Jurkat, Clone E6-1 (cell line): Measurements from ENCODE around the gene DIABLO.

Source experiments
- DNase-seq: peaks from one replicate; pipeline ENCODE4 v3.0.0-alpha.2; 2011; ENCODE audit warnings: low read depth, low spot score
- H3K4me3 ChIP-seq: 2 replicates; pipeline ENCODE4 v1.5.1; 2011; ENCODE audit warnings: mild to moderate bottlenecking, low read length, control low read depth, moderate library complexity

Gene DIABLO

GRCh38 chr12:122166422-122167349, 59.2 kb downstream of the DIABLO start:
- no peak for DNase-seq
- H3K4me3 ChIP-seq, result no peak overlapping the region

GRCh38 chr12:122162976-122163375, 62.9 kb downstream of the DIABLO start:
- DNase-seq, result no peak
- H3K4me3 ChIP-seq, result no peak overlapping the region

- no peak overlapping the region for H3K4me3 ChIP-seq
- DNase-seq, result peak; percentile 55
These were observed 64.2 kb downstream of the DIABLO start for GRCh38 chr12:122161682-122162081.

- no peak overlapping the region for H3K4me3 ChIP-seq
- DNase-seq, result no peak
These were observed 65.1 kb downstream of the DIABLO start for GRCh38 chr12:122160761-122161160.

- no peak overlapping the region for H3K4me3 ChIP-seq
- DNase-seq, result no peak
These were observed 66.0 kb downstream of the DIABLO start for GRCh38 chr12:122159882-122160281.

GRCh38 chr12:122158700-122159285, 67.1 kb downstream of the DIABLO start:
- no peak for DNase-seq
- no peak overlapping the region for H3K4me3 ChIP-seq
